ENCODE data around the gene TREML4. TPM values are rescaled to one million over a fixed set of nuclear protein-coding genes. Genes with fewer than 3 reads are reported as not detected.
A peak's percentile ranks its signal among the peaks of the same experiment; 100 is the strongest.

The TREML4 gene
- total and polyA plus RNA-seq, 2 donors (not counting 1 experiment from before 2014, with no cell fraction given): 1.7 TPM; not detected in 1

DNA sequence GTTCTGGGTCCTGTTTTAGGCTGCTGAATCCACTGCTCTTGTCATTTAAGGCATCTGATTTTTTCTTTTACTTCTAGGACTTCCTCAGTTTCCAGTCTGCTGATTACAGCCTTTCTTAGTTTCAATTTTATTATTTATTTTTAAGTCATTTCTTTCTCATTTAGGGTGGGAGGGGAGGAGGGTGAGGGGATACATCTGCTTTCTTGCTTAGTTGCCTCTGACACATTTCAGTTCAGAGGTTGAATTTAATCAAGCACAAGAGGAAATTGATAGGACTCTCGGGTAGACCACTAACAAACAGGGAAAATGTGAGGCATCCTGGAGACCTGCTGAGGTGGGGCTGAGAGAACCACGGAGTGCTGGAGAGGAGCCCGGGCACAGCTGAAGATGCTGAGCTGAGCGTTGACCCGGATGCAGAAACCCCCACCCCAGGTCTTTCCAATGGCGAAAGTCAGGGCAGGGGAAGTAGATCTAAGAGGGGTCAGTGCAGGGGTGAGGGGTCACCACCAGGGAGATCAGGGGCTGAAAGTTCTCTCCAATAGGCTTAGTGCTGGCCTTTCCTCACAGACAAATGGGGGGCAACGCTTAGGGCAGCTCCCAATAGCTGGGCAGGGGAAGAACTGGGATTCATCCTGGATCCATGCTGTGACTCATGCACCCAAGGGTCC lies 19.6 kb upstream of the TREML4 start:
- H3K27ac ChIP-seq (ENCODE audit: low read length in 2 of 2): peak overlapping the region; percentile 77 to 91
- H3K27me3 ChIP-seq (replicated peaks in 1 of 4; ENCODE audit: control extremely low read depth in 1 of 4, control insufficient read depth in 3 of 4, insufficient read depth in 4 of 4, low read length in 3 of 4): no peaks in the 10 kb centered on the region
- ChIA-PET POLR2A (interaction anchor here (0.6 kb wide), 1 partner anchor 1300 kb away, joined by 3 read pairs; no protein-coding TSS in a partner anchor), CTCF (interaction anchor here (1.2 to 1.4 kb wide), 2 partner anchors 26 to 96 kb away, joined by 3 read pairs; no protein-coding TSS in a partner anchor)
- DNase-seq: peak; percentile 45
- TF ChIP-seq, protein P1, sequence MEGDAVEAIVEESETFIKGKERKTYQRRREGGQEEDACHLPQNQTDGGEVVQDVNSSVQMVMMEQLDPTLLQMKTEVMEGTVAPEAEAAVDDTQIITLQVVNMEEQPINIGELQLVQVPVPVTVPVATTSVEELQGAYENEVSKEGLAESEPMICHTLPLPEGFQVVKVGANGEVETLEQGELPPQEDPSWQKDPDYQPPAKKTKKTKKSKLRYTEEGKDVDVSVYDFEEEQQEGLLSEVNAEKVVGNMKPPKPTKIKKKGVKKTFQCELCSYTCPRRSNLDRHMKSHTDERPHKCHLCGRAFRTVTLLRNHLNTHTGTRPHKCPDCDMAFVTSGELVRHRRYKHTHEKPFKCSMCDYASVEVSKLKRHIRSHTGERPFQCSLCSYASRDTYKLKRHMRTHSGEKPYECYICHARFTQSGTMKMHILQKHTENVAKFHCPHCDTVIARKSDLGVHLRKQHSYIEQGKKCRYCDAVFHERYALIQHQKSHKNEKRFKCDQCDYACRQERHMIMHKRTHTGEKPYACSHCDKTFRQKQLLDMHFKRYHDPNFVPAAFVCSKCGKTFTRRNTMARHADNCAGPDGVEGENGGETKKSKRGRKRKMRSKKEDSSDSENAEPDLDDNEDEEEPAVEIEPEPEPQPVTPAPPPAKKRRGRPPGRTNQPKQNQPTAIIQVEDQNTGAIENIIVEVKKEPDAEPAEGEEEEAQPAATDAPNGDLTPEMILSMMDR (IDR thresholded peaks at IDR 0.05): no peak
- no peak for TF ChIP-seq EZH2 (IDR thresholded peaks at IDR 0.05; ENCODE audit: borderline replicate concordance, insufficient read depth, low read depth, low read length, poor library complexity, severe bottlenecking)
- H3K4me3 ChIP-seq (ENCODE audit: control extremely low read depth in 1 of 5, extremely low read depth in 1 of 5, insufficient read depth in 1 of 5, low read depth in 2 of 5, low read length in 4 of 5): peak overlapping the region in 3 of 5 experiments; percentile 7 to 45 (median 27)
- ATAC-seq (ENCODE audit: low read depth): peak; percentile 65
- no peaks in the 10 kb centered on the region for H4K20me1 ChIP-seq (ENCODE audit: control insufficient read depth, insufficient read depth, low read length, poor library complexity, severe bottlenecking)
- Mint-ChIP-seq H3K4me3 (peak overlapping the region; percentile 61), H3K27ac (peak overlapping the region; percentile 93), H3K4me1 (peaks cover 53% of the 10 kb centered on the region), H3K27me3 (no peaks in the 10 kb centered on the region), H3K9me3 (ENCODE audit: insufficient read depth) (peaks cover 9% of the 10 kb centered on the region)
- intact Hi-C loops (cut with micrococcal nuclease): no loop called here
- H3K36me3 ChIP-seq (replicated peaks in 1 of 2; ENCODE audit: control extremely low read depth in 1 of 2, control insufficient read depth in 1 of 2, extremely low read depth in 1 of 2, insufficient read depth in 2 of 2, low read length in 1 of 2): no peaks in the 10 kb centered on the region
- H3K9ac ChIP-seq (ENCODE audit: low read length): peak overlapping the region; percentile 45
- H3K4me1 ChIP-seq (ENCODE audit: control insufficient read depth in 2 of 2, insufficient read depth in 2 of 2, low read length in 2 of 2): peaks cover 31 to 37% of the 10 kb centered on the region in 2 donors
- 48% methylated on average over 3 of the region's 7 CpGs for WGBS (ENCODE audit: insufficient coverage)
- no peaks in the 10 kb centered on the region for H3K79me2 ChIP-seq (ENCODE audit: control insufficient read depth, insufficient read depth, low read length)
- peaks cover under 1 to 3% (median 3%) of the 10 kb centered on the region in 3 donors for H3K9me3 ChIP-seq (ENCODE audit: control extremely low read depth in 1 of 3, control insufficient read depth in 2 of 3, insufficient read depth in 1 of 3, low read length in 2 of 3)
- H3K4me2 ChIP-seq (replicated peaks; ENCODE audit: low read depth, low read length, poor library complexity, severe bottlenecking): peak overlapping the region; percentile 71
- peak overlapping the region; percentile 64 for H2AFZ ChIP-seq (ENCODE audit: insufficient read depth, low read depth, low read length, poor library complexity, severe bottlenecking)
